Esophagus muscularis mucosa (tissue), 4 donors: ENCODE measurements around the gene UNC13A. TPM values are rescaled to one million over a fixed set of nuclear protein-coding genes. Genes with fewer than 3 reads are reported as not detected.
A peak's percentile ranks its signal among the peaks of the same experiment; 100 is the strongest.

Source experiments
- DNase-seq: peaks from one replicate; pipeline ENCODE4 v3.0.0-alpha.2; 2017; ENCODE audit errors: extremely low spot score
- H3K27ac ChIP-seq, 4 donors: fragments of 200-600 bp; sonication (generic); replicated peaks in 1 of 4; 1 replicate in 3 of 4; 2 replicates in 1 of 4; pipeline ENCODE4 v1.5.1; 2016 to 2019; ENCODE audit warnings: mild to moderate bottlenecking in 1 of 4
- H3K27me3 ChIP-seq, 4 donors: fragments of 200-600 bp; sonication (generic); one replicate each; pipeline versions ENCODE4 v1.5.1 to v1.6.0; 2016 to 2019
- H3K36me3 ChIP-seq, 4 donors: fragments of 200-600 bp; sonication (generic); one replicate each; pipeline ENCODE4 v1.5.1; 2016 to 2019
- H3K4me1 ChIP-seq, 4 donors: fragments of 200-600 bp; sonication (generic); one replicate each; pipeline ENCODE4 v1.5.1; 2016 to 2019
- H3K4me3 ChIP-seq, 4 donors: fragments of 200-600 bp; sonication (generic); 1 replicate in 2 of 4; 2 replicates in 2 of 4; pipeline ENCODE4 v1.5.1; 2016 to 2019; ENCODE audit warnings: mild to moderate bottlenecking in 4 of 4, moderate library complexity in 1 of 4
- H3K9me3 ChIP-seq, 4 donors: fragments of 200-600 bp; sonication (generic); 1 replicate in 3 of 4; 2 replicates in 1 of 4; pipeline ENCODE4 v1.5.1; 2016 to 2019
- CTCF ChIP-seq, 3 experiments: fragments of 200-600 bp in 2 of 3; fragments of 450-650 bp in 1 of 3; sonication (generic) in 2 of 3; IDR thresholded peaks; one replicate each; pipeline ENCODE4 v1.5.1; 2017 to 2019; ENCODE audit warnings: antibody characterized with exemption in 3 of 3, mild to moderate bottlenecking in 2 of 3, moderate library complexity in 1 of 3
- EP300 ChIP-seq: sonication (generic); formaldehyde crosslinking; IDR thresholded peaks from one replicate; pipeline ENCODE4 v1.6.1; 2017; ENCODE audit warnings: antibody characterized with exemption
- POLR2A ChIP-seq: fragments of 450-650 bp; IDR thresholded peaks from one replicate; pipeline ENCODE4 v1.6.1; 2017; ENCODE audit warnings: antibody characterized with exemption, moderate library complexity, mild to moderate bottlenecking, low read depth
- POLR2AphosphoS5 ChIP-seq, 2 donors: sonication (generic); formaldehyde crosslinking; IDR thresholded peaks; one replicate each; pipeline ENCODE4 v1.6.1; 2017; ENCODE audit warnings: antibody characterized with exemption in 2 of 2
- WGBS: methylation state at CpG from one replicate; pipeline ENCODE4 v1.1.5; 2018; 5-methylcytosine and 5-hydroxymethylcytosine counted together
- intact Hi-C: fragments of 100-400 bp; cut with DNase I; formaldehyde crosslinking; loops from one replicate; pipeline ENCODE4 v1.15.1; 2023
- total RNA-seq, 4 donors: library from RNA; depleted of rRNA; stranded (reverse); fragments of >200 nt; gene quantifications; one replicate each; pipeline versions ENCODE4 v1.1.0 to v1.2.1, GENCODE V29; 2016

UNC13A gene
- total RNA-seq, 4 donors from 2014 or later = under 0.01 to 0.23 (median 0.18) TPM

- Histone ChIP-seq H3K27me3 (peaks cover 0 to 99% (median 46%) of the 10 kb centered on the region in 4 donors), H3K4me3 (peak overlapping the region in 3 of 4 donors; percentile 6 to 37 (median 21))
- under 1% methylated on average over 11 of the region's 12 CpGs for WGBS
These were observed 2.1 kb downstream of the UNC13A start for GRCh38 chr19:17686023-17686521.

GRCh38 chr19:17685451-17686022 lies 2.6 kb downstream of the UNC13A start:
- 53% methylated on average over 15 of the region's 15 CpGs for WGBS
- H3K4me1 ChIP-seq = peaks cover 21 to 32% (median 30%) of the 10 kb centered on the region in 4 donors
- no peak for DNase-seq
- no peak overlapping the region for H3K27ac ChIP-seq
- intact Hi-C loops = no loop called here
- H3K9me3 ChIP-seq = no peaks in the 10 kb centered on the region
- H3K4me3 ChIP-seq = no peak overlapping the region
- TF ChIP-seq POLR2A (no peak), CTCF (IDR thresholded peaks at IDR 0.05) (no peak), EP300 (no peak), POLR2AphosphoS5 (IDR thresholded peaks at IDR 0.05) (no peak)
- H3K36me3 ChIP-seq = no peaks in the 10 kb centered on the region
- H3K27me3 ChIP-seq = peaks cover 0 to 97% (median 47%) of the 10 kb centered on the region in 4 donors

More at GRCh38 chr19:17686023-17686521, 2.1 kb downstream of the UNC13A start:
- Histone ChIP-seq H3K27ac (no peak overlapping the region), H3K9me3 (no peaks in the 10 kb centered on the region), H3K36me3 (no peaks in the 10 kb centered on the region), H3K4me1 (peaks cover 16 to 31% (median 29%) of the 10 kb centered on the region in 4 donors)
- TF ChIP-seq POLR2A (no peak), POLR2AphosphoS5 (IDR thresholded peaks at IDR 0.05) (no peak)
- intact Hi-C loops = no loop called here
- no peak for DNase-seq

GRCh38 chr19:17684256-17684655 lies 3.9 kb downstream of the UNC13A start:
- intact Hi-C loops = no loop called here
- WGBS = 79% methylated on average over 4 of the region's 4 CpGs
- Histone ChIP-seq H3K36me3 (no peaks in the 10 kb centered on the region), H3K4me3 (no peak overlapping the region), H3K4me1 (peaks cover 32 to 43% (median 42%) of the 10 kb centered on the region in 4 donors), H3K27ac (no peak overlapping the region), H3K9me3 (no peaks in the 10 kb centered on the region), H3K27me3 (peaks cover 0 to 97% (median 49%) of the 10 kb centered on the region in 4 donors)
- DNase-seq = no peak
- TF ChIP-seq EP300 = no peak
- no peak for TF ChIP-seq POLR2A
- TF ChIP-seq CTCF (IDR thresholded peaks at IDR 0.05) = no peak
- TF ChIP-seq POLR2AphosphoS5 (IDR thresholded peaks at IDR 0.05) = no peak

- no peaks in the 10 kb centered on the region for H3K36me3 ChIP-seq
- H3K27me3 ChIP-seq = peaks cover 0 to 97% (median 39%) of the 10 kb centered on the region in 4 donors
- TF ChIP-seq POLR2A = no peak
- no peak for TF ChIP-seq EP300
- TF ChIP-seq POLR2AphosphoS5 (IDR thresholded peaks at IDR 0.05) = no peak
- TF ChIP-seq CTCF (IDR thresholded peaks at IDR 0.05) = no peak
- H3K27ac ChIP-seq = no peak overlapping the region
- H3K9me3 ChIP-seq = no peaks in the 10 kb centered on the region
- intact Hi-C loops = no loop called here
- 84% methylated on average over 4 of the region's 4 CpGs for WGBS
- no peak overlapping the region for H3K4me3 ChIP-seq
- H3K4me1 ChIP-seq = peaks cover 32 to 37% (median 37%) of the 10 kb centered on the region in 4 donors
- no peak for DNase-seq
These were observed 5.1 kb downstream of the UNC13A start for GRCh38 chr19:17683078-17683477.

- no peak for DNase-seq
- H3K9me3 ChIP-seq = no peaks in the 10 kb centered on the region
- H3K4me1 ChIP-seq = peaks cover 27 to 30% (median 29%) of the 10 kb centered on the region in 4 donors
- intact Hi-C loops = no loop called here
- no peaks in the 10 kb centered on the region for H3K36me3 ChIP-seq
- 62% methylated on average over 5 of the region's 5 CpGs for WGBS
- H3K4me3 ChIP-seq = no peak overlapping the region
- no peak overlapping the region for H3K27ac ChIP-seq
- peaks cover 0 to 97% (median 32%) of the 10 kb centered on the region in 4 donors for H3K27me3 ChIP-seq
- no peak for TF ChIP-seq EP300
- TF ChIP-seq POLR2A = no peak
- no peak for TF ChIP-seq CTCF (IDR thresholded peaks at IDR 0.05)
- no peak for TF ChIP-seq POLR2AphosphoS5 (IDR thresholded peaks at IDR 0.05)
These were observed 5.9 kb downstream of the UNC13A start for GRCh38 chr19:17682273-17682672.
